Measurements from ENCODE around the gene JAM2.

JAM2 gene

DNA sequence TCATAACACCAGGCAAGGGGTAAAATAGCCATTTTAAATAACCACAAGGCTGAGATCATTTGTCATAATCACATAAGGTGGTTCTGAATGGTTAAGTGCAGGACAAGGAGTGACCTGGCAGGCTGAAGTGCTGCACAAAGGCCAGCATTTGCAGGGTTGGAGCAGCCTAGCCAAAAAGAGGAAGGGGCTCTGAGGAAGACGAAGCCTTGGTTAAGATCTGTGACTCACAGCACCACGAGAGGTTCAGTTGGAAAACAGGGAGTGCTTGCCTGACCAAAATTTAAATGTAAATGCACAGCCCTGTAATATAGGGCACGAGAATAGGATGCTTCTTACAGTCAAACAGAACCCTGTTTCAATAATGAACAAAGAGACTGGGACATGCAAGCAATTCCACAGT, 83.6 kb downstream of the JAM2 start:
- no peak for DNase-seq (ENCODE audit: low spot score)
- TF ChIP-seq, protein P1, sequence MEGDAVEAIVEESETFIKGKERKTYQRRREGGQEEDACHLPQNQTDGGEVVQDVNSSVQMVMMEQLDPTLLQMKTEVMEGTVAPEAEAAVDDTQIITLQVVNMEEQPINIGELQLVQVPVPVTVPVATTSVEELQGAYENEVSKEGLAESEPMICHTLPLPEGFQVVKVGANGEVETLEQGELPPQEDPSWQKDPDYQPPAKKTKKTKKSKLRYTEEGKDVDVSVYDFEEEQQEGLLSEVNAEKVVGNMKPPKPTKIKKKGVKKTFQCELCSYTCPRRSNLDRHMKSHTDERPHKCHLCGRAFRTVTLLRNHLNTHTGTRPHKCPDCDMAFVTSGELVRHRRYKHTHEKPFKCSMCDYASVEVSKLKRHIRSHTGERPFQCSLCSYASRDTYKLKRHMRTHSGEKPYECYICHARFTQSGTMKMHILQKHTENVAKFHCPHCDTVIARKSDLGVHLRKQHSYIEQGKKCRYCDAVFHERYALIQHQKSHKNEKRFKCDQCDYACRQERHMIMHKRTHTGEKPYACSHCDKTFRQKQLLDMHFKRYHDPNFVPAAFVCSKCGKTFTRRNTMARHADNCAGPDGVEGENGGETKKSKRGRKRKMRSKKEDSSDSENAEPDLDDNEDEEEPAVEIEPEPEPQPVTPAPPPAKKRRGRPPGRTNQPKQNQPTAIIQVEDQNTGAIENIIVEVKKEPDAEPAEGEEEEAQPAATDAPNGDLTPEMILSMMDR (IDR thresholded peaks at IDR 0.05; ENCODE audit: extremely low read depth, missing control alignments), result no peak

DNA sequence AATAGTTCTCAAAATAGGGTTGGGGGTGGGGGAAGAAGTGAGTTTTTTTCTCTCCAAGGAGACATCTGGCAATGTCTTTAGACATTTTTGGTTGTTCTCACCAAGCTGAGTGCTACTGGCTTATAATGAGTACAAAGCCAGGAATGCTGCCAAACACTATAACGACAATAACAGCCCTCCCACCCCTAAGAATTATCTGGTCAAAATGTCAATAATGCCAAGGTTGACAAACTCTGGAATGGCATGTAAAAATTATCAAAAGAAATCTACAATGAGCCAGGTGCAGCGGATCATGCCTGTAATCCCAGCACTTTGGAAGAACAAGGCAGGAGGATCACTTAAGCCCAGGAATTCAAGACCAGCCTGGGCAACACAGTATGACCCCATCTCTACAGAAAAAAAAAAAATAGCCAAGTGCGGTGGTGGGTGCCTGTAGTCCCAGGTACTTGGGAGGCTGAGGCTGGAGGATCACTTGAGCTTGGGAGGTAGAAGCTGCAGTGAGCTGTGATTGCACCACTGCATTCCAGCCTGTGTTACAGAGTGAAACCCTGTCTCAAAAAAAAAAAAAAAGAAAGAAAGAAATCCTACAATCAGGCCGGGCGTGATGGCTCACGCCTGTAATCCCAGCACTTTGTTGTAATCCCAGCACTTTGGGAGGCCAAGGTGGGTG, 93.2 kb downstream of the JAM2 start:
- no peak for DNase-seq (ENCODE audit: low spot score)
- TF ChIP-seq, protein P1 (IDR thresholded peaks at IDR 0.05; ENCODE audit: extremely low read depth, missing control alignments), result no peak

DNA sequence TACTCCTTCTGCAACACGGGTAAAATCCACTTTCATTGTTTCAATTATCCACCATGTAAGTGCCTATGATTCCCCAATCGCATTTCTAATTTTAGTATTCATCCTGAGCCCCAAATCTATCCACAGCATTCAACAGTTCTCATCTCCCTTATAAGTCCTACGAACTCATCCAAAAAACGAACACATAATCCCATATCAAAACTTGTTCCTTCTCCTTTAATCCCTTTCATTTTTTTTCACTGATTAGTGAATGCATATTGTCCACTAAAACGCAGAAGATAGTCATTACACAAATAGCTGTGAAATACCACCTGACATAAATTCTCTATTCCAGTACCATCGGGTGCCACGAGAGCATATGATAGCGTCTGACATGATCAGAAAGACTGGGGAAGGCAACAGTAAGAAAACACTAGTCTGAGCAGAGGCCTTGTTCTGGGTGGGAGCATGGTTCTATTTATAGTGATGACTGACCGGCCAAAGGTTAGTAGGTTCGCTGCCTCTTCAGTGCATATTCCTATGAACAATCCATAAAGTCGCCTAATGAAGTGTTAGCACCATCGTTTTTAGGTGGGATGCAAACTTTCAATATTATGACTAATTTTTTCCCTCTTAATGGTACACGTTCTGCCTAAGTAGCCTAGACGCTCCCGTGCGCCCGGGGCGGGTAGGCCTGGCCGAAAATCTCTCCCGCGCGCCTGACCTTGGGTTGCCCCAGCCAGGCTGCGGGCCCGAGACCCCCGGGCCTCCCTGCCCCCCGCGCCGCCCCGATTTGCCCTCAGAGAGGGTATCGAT, 95.0 kb downstream of the JAM2 start:
- TF ChIP-seq, protein P1 (IDR thresholded peaks at IDR 0.05; ENCODE audit: extremely low read depth, missing control alignments), result no peak
- peak; percentile 20 for DNase-seq (ENCODE audit: low spot score)

DNA sequence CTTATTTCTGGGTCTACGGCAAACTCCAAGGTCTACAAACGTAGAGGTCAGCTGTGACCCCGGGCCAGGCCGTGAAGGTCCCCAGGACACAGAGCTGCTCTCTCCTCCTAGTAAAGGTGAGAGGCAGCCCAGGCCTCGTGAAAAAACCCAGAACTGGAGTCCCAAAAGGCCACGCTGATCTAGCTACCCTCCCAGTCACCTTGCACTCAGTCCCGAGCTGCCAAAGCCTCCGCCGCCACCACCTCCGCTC, 95.5 kb downstream of the JAM2 start:
- DNase-seq (ENCODE audit: low spot score), result no peak
- TF ChIP-seq, protein P1 (IDR thresholded peaks at IDR 0.05; ENCODE audit: extremely low read depth, missing control alignments), result no peak

DNA sequence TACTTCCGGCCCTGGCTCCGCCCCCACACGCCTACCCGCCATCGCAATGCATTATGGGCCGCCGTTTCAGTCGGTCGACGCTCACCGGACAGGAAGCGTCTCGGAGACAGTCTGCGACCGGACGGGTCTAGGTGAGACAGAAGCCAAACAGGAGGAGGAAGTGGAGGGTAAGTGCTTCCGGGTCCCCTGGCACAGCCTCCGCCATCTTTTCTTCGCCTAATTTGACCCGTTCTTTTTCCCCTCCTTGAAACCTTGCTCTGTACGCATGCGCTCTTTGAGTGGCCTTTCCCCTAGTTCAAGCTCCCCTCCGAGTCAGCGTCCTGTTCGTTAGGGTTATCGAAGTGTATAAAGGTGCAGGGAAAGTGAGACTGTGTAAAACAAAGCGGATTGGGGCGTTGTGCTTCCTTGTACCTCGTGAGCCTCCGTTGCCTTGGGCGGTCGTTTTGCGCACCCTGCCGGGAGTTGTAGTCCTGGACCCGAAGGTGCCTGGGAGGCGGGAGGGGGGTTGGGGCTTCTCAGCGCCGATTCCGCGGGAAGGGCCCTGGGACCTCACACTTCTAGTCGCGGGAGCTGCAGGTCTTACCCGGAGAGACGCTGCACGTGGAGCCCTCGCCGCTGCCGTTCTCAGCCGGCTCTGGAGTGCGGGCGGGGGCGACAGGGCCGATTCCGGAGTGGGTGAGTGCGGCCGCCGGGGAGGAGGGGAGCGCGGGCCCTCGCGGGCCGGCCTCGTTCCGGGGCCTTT, 96.0 kb downstream of the JAM2 start, which contains the start of the genes ATP5PF and GABPA:
Gene ATP5PF (minus strand): TSS at position 1 of the 742 bp plus-strand sequence. CDS start 5,110 bp downstream, outside the sequence.
Gene GABPA (plus strand): TSS at position 69 of the 742 bp plus-strand sequence. CDS start 6,627 bp downstream, outside the sequence.
- TF ChIP-seq, protein P1 (IDR thresholded peaks at IDR 0.05; ENCODE audit: extremely low read depth, missing control alignments), result no peak
- peak; percentile 94 for DNase-seq (ENCODE audit: low spot score)

DNA sequence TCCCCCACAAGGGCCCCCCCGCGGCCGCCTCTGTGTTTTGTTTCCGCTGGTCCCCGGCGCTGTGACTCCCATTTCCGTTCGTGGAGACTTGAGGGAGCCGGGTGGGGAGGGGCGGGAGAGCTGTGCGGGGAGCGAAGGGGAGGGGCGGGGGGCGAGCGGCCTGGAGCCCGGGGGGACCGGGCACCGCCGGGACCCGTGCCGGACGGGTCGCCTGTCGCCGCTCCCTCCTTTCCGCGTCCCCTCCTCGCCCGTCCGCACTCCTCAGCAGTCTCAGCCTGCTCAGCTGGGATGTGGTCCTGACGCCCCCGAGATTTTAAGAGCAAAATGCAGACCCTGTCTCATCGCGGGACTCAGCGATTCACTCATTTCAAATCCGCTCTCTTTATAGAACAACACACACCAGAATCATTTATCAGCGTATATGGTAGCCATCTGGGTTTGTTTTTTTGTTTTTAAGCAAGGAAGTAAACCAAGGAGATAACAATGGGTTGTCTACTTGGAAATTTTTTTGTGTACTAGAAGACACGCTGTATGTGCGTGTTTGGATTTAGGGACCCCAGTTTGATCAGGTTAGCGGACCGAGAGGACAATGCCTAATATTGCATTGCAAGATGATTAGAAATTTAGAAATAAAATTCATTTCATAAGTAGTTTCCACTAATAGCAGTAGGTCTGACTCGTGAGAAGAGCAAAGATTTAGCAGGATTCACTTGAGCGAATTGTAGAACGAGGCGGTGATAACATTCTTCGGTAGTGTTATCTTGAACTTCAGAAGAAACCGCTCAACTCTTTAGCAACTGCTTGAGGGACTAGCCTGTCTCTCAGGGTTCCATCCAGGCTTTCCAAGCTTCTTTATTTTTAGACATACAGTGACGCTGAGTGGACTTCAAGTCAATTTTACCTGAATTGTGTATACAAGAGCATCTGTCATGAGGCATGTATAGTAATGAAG, 96.9 kb downstream of the JAM2 start:
- TF ChIP-seq, protein P1 (IDR thresholded peaks at IDR 0.05; ENCODE audit: extremely low read depth, missing control alignments), result no peak
- DNase-seq (ENCODE audit: low spot score), result peak; percentile 78
